GM21367 (cell line): Measurements from ENCODE around the gene SYT14.
"Not testable (repeated sequence)": the region's sequence is repeated elsewhere in the genome, so short reads cannot be mapped to it uniquely, and the experiment has no call there.

Source experiments
- ATAC-seq: cut with Tn5 transposase; IDR thresholded peaks from one replicate; pipeline ENCODE4 v1.9.1; 2021; ENCODE audit not compliant: unreplicated experiment

Gene SYT14

GRCh38 chr1:209937996-209938959 is at the start of gene SYT14:
Gene SYT14, plus strand, starts transcription at chr1:209938217. Its CDS starts 48 bp downstream, at chr1:209938265.
- ATAC-seq: no peak

DNA sequence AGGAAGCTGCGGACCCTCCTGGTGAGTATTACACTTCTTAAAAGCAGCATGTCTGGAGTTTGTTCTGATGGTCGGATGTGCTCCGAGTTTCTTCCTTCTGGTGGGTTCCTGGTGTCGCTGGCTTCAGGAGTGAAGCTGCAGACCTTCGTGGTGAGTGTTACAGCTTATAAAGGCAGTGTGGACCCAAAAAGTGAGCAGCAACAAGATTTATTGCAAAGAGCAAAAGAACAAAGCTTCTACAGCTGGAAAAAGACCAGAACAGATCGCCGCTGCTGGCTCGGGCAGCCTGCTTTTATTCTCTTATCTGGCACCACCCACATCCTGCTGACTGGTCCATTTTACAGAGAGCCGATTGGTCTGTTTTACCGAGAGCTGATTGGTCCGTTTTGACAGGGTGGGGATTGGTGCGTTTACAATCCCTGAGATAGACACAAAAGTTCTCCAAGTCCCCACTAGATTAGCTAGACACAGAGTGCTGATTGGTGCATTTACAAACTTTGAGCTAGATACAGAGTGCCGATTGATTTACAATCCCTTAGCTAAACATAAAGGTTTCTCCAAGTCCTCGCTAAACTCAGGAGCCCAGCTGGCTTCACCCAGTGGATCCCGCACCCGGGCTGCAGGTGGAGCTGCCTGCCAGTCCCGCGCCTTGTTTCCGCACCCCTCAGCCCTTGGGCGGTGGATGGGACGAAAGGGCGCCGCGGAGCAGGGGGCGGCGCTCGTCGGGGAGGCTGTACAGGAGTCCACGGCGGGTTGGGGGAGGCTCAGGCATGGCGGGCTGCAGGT is 49.5 kb upstream of the SYT14 start:
- ATAC-seq: not testable (repeated sequence)

GRCh38 chr1:209889077-209889418 is 49.0 kb upstream of the SYT14 start:
- no peak for ATAC-seq

- no peak for ATAC-seq
These were observed 47.2 kb upstream of the SYT14 start for GRCh38 chr1:209890641-209891330.

GRCh38 chr1:209893751-209894150 is 44.3 kb upstream of the SYT14 start:
- no peak for ATAC-seq

DNA sequence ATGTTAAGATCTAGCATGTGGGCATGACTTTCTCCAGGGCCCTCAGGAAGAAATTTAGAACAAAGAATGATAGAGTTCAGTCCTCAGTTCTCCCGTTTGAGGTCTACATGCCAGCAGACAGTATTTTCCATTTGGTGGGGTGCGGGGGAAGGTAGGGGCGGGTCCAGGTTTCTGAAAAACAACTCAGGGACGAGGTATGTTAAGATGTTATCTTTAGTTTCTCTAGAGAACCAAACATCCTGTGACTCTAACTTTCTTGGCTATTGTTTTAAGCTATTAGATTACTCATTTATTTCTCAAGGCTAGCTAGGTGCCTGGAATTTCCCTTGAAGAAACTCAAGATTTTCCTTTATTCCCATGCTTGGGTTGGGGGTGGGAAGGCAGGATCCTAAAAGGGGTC is 42.3 kb upstream of the SYT14 start:
- ATAC-seq: no peak

GRCh38 chr1:209896346-209896745 is 41.7 kb upstream of the SYT14 start:
- no peak for ATAC-seq

DNA sequence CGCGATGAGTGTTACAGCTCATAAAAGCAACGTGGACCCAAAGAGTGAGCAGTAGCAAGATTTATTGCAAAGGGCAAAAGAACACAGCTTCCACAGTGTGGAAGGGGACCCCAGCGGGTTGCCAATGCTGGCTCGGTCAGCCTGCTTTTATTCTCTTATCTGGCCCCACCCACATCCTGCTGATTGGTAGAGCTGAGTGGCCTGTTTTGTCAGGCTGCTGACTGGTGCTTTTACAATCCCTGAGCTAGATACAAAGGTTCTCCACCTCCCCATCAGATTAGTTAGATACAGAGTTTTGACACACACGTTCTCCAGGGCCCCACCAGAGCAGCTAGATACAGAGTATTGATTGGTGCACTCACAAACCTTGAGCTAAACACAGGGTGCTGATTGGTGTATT is 39.7 kb upstream of the SYT14 start:
- ATAC-seq: not testable (repeated sequence)

DNA sequence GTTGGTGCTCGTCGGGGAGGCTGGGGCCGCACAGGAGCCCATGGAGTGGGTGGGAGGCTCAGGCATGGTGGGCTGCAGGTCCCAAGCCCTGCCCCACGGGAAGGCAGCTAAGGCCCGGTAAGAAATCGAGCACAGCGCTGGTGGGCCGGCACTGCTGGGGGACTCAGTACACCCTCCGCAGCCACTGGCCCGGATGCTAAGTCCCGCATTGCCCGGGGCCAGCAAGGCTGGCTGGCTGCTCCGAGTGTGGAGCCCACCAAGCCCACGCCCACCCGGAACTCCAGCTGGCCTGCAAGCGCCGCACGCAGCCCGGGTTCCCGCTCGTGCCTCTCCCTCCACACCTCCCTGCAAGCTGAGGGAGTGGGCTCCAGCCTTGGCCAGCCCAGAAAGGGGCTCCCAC is 39.2 kb upstream of the SYT14 start:
- not testable (repeated sequence) for ATAC-seq

DNA sequence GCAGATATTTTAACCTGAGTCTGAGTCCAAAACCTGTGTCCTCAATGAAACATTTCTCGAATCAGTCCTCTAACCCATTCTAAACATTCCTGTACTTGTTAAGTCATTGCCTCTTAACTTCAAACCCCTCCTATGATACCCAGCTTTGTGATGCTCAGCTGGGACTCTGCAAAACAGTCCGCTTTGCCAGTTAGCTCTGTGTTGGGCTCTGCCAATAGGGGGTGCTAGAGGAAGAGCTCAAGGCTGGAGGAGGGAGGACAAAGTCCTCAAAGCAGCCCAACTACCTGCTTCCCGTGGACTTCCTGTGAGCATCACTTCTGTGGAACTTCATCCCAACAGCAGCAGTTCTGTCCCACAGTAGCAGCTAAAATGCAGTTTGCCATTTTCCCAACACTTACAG is 38.1 kb upstream of the SYT14 start:
- no peak for ATAC-seq

GRCh38 chr1:209900734-209901133 is 37.3 kb upstream of the SYT14 start:
- ATAC-seq: no peak

- ATAC-seq: no peak
These were observed 36.8 kb upstream of the SYT14 start for GRCh38 chr1:209901211-209901610.

GRCh38 chr1:209904774-209905173 is 33.2 kb upstream of the SYT14 start:
- ATAC-seq: not testable (repeated sequence)

DNA sequence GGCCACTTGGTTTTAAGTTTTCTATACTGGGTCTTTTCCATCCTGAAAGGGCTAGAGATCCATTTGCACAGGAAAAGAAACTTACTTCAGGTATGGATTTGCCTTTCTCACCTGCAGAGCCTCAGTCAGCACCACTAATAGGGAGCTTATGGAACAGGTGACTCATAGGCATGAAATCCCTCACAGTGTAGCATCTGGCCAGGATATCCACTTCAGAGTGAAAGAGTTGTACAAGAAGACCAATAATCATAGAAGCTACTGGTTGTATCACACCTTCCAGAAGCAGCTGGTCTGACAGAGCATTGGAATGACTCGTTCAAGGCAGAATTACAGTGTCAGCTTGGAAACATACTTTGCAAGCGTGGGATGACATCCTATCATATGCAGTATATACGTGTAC is 26.3 kb upstream of the SYT14 start:
- no peak for ATAC-seq

- ATAC-seq: no peak
These were observed 25.7 kb upstream of the SYT14 start for GRCh38 chr1:209912306-209912705.

DNA sequence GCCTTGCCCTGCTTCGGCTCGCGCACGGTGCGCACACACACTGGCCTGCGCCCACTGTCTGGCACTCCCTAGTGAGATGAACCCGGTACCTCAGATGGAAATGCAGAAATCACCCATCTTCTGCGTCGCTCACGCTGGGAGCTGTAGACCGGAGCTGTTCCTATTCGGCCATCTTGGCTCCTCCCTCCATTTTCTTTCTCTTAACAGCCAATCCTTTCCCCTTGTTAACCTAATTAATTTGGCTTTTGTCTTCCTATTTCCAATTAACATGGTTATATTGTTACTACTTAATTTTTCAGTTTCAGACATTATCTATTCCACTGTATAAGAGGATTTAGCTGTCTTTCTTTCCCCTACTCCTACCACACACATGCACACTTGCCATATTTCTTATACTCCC is 18.4 kb upstream of the SYT14 start:
- ATAC-seq: not testable (repeated sequence)

- ATAC-seq: no peak
These were observed 17.2 kb upstream of the SYT14 start for GRCh38 chr1:209920844-209921243.

- no peak for ATAC-seq
These were observed 13.6 kb upstream of the SYT14 start for GRCh38 chr1:209924390-209924789.

DNA sequence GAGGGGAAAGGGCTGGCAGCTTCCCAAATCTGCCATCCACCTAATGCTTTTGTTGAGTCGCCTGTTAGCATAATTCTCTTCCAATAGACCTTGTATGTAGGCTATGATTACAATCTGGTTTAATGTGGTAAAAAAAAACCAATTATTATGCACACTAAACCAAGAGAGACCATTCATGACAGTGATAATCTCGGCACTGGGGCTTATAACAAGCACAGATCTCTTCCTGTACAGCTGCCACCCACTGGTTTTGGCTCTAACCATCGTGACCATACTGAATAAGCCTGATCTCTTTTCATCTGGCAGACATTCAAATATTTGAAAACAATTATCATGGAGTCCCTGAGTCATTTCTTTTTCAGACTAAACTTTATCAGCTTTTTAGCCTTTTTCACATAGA is 12.0 kb upstream of the SYT14 start:
- ATAC-seq: no peak

GRCh38 chr1:209927466-209927865 is 10.6 kb upstream of the SYT14 start:
- no peak for ATAC-seq

DNA sequence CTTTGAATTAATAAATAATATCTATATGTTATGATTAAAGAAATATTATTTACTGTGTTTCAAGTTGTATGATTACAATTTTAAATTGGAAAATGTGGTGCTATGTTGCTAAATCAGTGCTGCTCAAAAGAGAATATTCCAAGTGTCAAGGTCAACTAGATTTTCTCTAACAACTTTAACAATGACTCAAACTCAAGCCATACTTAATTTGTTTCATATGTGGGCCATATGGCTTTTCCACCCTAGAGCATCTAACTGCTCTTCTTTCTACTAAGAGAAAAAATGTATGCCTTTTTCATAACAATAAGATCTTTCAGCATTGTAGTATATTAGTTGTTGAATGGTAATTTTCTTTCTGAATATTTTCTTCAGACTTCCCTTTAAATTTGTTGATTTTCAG is 8.3 kb upstream of the SYT14 start:
- ATAC-seq: no peak
